Activated naive CD8-positive, alpha-beta T cell treated with anti-CD3 and anti-CD28 coated beads, Interleukin-2, amount 50 U/mL, for 24 hours (primary cell): Measurements from ENCODE around the gene STIL.
"Not testable (repeated sequence)": the region's sequence is repeated elsewhere in the genome, so short reads cannot be mapped to it uniquely, and the experiment has no call there.

Experiments used
- ATAC-seq: fragments of 150-1000 bp; cut with Tn5 transposase; one replicate; pipeline ENCODE4 v1.10.0; 2021
- DNase-seq: peaks from one replicate; pipeline ENCODE4 v3.0.0; 2021
- H3K27ac Mint-ChIP-seq: one replicate; pipeline ENCODE4 v1.8.0; 2021; ENCODE audit warnings: mild to moderate bottlenecking, mixed read lengths
- H3K27me3 Mint-ChIP-seq: one replicate; pipeline ENCODE4 v1.8.0; 2021; ENCODE audit warnings: mixed read lengths
- H3K36me3 Mint-ChIP-seq: one replicate; pipeline ENCODE4 v1.8.0; 2021; ENCODE audit warnings: low read depth, mixed read lengths
- H3K4me1 Mint-ChIP-seq: one replicate; pipeline ENCODE4 v1.8.0; 2021; ENCODE audit warnings: mixed read lengths
- H3K4me3 Mint-ChIP-seq: one replicate; pipeline ENCODE4 v1.8.0; 2021; ENCODE audit warnings: mild to moderate bottlenecking, moderate library complexity, mixed read lengths
- H3K9me3 Mint-ChIP-seq: one replicate; pipeline ENCODE4 v1.8.0; 2021; ENCODE audit warnings: mixed read lengths

Gene STIL

DNA sequence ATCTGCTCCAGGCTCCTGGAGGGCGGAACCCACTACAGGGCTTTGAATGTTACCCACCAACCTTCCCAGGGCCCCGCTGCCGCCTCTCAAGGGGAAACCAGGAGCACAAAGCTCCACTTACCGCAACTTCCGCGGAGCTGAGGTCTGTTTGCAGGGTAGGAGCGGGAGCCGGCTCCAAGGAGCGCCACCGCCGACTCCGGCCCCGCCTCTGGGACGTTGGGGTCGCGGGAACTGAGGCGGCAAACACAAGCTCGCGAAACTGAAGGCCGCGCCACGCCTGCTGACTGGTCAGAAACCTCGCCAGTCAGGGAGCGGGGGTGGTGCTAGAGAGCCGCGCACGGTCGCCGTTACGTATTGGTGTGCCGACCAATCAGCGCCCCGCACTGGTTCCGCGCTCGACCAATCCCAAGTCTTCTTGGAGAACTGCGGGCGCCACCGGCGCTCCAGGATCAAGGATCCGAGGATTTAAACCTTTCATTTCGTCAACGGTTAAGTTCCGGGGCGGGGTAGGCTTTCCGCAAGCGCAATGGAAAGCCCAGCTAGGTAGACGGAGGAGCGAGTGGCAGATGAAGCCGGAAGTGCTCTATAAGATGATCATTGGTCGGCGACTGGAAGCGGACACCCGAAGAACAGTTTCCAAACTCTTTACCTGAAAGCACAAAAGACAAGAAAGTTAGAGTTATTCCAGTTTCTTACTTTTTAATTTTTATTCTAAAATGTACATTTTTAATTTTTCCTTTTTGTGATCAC is at the start of gene STIL:
TSS of gene STIL (minus strand) at position 233 of the 750 bp plus-strand sequence. CDS start 3,828 bp downstream, outside the sequence.
- ATAC-seq (peak; percentile 98), DNase-seq (peak; percentile 97)
- Mint-ChIP-seq H3K4me3 (peak within 1 kb of the TSS; percentile 88), H3K27me3 (peaks cover 2% of the 10 kb centered on the region), H3K9me3 (no peaks in the 10 kb centered on the region), H3K4me1 (peaks cover 15% of the 10 kb centered on the region), H3K36me3 (peaks cover 14% of the 10 kb centered on the region), H3K27ac (peak within 1 kb of the TSS; percentile 93)

DNA sequence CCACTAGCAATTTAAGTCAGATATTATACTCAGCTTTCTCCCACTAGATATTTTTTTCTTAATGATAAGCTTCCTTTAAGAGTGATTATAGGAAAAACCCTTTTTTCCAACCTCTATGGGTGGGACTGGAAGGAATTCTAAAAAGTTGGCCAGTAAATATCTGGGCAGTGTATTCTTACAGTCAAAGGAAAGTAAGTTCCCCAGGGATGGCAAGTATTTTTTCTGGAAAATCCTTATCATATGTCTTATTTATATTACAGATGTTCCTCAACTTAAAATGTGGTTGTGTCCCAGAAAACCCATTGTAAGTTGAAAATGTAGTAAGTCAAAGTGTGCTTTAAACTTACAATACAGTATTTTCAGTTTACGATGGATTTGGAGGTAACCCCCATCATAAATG is 48.9 kb upstream of the STIL start:
- Mint-ChIP-seq H3K27ac (no peak overlapping the region), H3K36me3 (peaks cover 2% of the 10 kb centered on the region), H3K4me1 (peaks cover 3% of the 10 kb centered on the region), H3K9me3 (no peaks in the 10 kb centered on the region), H3K27me3 (no peaks in the 10 kb centered on the region), H3K4me3 (no peak overlapping the region)
- ATAC-seq (no peak), DNase-seq (no peak)

DNA sequence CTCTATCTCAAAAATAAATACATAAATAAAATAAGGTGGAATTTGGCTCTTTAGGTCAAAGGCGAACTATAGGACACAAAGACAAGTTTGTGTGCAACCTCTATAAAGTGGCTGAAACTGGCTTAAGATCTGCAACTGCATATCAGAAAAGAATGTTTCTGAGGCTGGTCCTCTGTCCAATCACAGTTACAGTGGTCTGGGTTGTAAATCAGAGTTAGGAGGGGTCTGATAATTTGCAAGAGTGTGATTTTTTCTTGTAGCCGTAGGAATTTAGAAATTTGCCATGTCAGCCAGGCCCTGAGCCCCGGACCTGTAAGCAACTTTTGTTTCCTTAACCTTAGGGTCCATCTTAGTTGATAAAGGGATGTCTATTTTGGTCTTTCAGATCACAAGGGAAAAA is 47.4 kb upstream of the STIL start:
- H3K27ac Mint-ChIP-seq: no peak overlapping the region
- H3K4me1 Mint-ChIP-seq: peaks cover 3% of the 10 kb centered on the region
- H3K36me3 Mint-ChIP-seq: peaks cover 2% of the 10 kb centered on the region
- ATAC-seq: no peak
- DNase-seq: no peak
- no peak overlapping the region for H3K4me3 Mint-ChIP-seq
- H3K27me3 Mint-ChIP-seq: no peaks in the 10 kb centered on the region
- H3K9me3 Mint-ChIP-seq: no peaks in the 10 kb centered on the region

DNA sequence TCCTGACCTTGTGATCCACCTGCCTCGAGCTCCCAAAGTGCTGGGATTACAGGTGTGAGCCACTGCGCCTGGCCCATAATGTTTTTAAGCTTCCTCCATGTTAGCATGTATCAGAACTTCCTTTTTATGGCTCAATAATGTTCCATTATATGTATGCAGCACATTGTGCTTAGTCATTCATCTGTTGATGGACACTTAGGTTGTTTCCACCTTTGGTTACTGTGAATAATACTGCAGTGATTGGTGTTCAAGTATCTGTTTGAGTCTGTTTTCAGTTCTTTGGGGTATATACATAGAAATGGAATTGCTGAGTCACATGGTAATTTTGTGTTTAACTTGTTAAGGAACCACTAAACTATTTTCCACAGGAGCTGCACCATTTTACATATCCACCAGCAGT is 37.4 kb upstream of the STIL start:
- Mint-ChIP-seq H3K36me3 (peaks cover 25% of the 10 kb centered on the region), H3K9me3 (peaks cover 5% of the 10 kb centered on the region), H3K27ac (peak overlapping the region; percentile 95), H3K4me1 (peaks cover 28% of the 10 kb centered on the region), H3K4me3 (peak overlapping the region; percentile 33), H3K27me3 (no peaks in the 10 kb centered on the region)
- DNase-seq (no peak), ATAC-seq (peak; percentile 96)

DNA sequence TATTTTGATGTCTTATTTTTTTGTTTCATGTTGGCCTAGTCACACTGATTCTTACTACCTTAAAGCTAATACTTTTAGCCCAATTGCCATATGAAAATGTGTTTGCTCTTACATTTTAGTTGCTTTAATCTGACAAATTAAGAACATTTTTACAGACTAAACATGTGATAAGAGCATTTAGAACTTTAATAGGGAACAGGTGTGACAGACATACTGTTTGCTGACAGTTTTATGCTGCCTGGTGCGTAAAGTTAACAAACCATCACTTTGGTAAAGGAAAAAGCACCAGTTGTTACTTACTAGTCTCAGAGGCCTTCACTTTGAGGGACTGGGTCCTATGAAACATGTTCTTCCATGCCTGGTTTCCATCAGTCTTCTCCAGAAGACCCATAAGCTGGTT is 34.3 kb upstream of the STIL start:
- peaks cover 5% of the 10 kb centered on the region for H3K9me3 Mint-ChIP-seq
- peaks cover 33% of the 10 kb centered on the region for H3K36me3 Mint-ChIP-seq
- no peak for ATAC-seq
- H3K27me3 Mint-ChIP-seq: no peaks in the 10 kb centered on the region
- H3K27ac Mint-ChIP-seq: no peak overlapping the region
- DNase-seq: no peak
- H3K4me3 Mint-ChIP-seq: no peak overlapping the region
- peaks cover 28% of the 10 kb centered on the region for H3K4me1 Mint-ChIP-seq

DNA sequence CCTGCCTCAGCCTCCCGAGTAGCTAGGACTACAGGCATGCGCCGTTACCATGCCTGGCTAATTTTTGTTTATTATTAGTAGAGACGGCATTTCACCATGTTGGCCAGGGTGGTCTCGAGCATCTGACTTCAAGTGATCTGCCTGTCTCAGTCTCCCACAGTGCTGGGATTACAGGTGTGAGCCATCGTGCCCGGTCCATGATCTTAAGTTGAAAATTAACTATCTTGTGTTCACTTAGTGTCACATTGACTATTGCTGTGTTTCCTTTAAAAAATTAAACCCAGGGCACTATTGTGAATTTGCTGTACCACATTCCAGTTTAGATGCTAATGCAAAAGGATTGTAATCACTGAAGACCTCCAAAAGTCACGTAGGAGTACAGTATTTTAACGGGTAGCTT is 33.8 kb upstream of the STIL start:
- H3K36me3 Mint-ChIP-seq: peaks cover 33% of the 10 kb centered on the region

DNA sequence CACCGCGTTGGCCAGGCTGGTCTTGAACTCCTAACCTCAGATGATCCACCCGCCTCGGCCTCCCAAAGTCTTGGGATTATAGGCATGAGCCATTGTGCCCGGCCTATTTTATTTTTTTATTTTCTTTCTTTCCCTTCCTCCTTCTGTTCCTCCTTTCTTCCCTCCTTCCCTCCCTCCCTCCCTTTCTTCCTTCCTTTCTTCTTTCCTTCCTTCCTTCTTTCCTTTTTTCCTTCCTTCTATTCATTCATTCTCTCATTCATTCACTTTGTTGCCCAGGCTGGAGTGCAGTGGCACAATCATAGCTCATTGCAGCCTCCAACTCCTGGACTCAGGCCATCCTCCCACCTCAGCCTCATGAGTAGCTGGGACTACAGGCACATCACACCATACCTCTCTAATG is 33.0 kb upstream of the STIL start:
- Mint-ChIP-seq H3K4me1 (peaks cover 25% of the 10 kb centered on the region), H3K36me3 (peaks cover 33% of the 10 kb centered on the region)
- not testable (repeated sequence) for H3K27me3 Mint-ChIP-seq, H3K4me3 Mint-ChIP-seq, H3K9me3 Mint-ChIP-seq, DNase-seq, H3K27ac Mint-ChIP-seq, ATAC-seq

More for the DNA sequence above, 33.8 kb upstream of the STIL start:
- H3K27me3 Mint-ChIP-seq: no peaks in the 10 kb centered on the region
- DNase-seq (no peak), ATAC-seq (no peak)
- H3K4me1 Mint-ChIP-seq: peaks cover 28% of the 10 kb centered on the region
- peaks cover 5% of the 10 kb centered on the region for H3K9me3 Mint-ChIP-seq
- no peak overlapping the region for H3K4me3 Mint-ChIP-seq
- H3K27ac Mint-ChIP-seq: no peak overlapping the region

DNA sequence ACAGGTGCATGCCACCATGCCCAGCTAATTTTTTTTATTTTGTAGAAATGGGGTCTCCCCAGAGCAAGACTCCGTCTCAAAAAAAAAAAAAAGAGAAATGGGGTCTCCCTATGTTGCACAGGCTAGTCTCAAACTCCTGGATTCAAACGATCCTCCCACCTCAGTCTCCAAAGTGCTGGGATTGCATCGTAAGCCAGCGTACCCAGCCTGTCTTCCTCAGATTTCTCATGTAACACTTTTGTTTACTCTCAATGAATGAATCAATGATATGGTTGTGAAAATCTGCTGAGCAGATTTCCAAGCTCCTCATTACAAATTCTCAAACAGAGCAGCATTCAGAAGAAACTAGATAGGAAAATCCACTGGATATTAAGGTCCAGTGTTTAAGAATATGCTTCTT is 26.3 kb upstream of the STIL start:
- H3K27me3 Mint-ChIP-seq: no peaks in the 10 kb centered on the region
- H3K4me3 Mint-ChIP-seq: no peak overlapping the region
- H3K27ac Mint-ChIP-seq: no peak overlapping the region
- H3K36me3 Mint-ChIP-seq: peaks cover 23% of the 10 kb centered on the region
- ATAC-seq: no peak
- H3K9me3 Mint-ChIP-seq: no peaks in the 10 kb centered on the region
- DNase-seq: no peak
- H3K4me1 Mint-ChIP-seq: peaks cover 15% of the 10 kb centered on the region

DNA sequence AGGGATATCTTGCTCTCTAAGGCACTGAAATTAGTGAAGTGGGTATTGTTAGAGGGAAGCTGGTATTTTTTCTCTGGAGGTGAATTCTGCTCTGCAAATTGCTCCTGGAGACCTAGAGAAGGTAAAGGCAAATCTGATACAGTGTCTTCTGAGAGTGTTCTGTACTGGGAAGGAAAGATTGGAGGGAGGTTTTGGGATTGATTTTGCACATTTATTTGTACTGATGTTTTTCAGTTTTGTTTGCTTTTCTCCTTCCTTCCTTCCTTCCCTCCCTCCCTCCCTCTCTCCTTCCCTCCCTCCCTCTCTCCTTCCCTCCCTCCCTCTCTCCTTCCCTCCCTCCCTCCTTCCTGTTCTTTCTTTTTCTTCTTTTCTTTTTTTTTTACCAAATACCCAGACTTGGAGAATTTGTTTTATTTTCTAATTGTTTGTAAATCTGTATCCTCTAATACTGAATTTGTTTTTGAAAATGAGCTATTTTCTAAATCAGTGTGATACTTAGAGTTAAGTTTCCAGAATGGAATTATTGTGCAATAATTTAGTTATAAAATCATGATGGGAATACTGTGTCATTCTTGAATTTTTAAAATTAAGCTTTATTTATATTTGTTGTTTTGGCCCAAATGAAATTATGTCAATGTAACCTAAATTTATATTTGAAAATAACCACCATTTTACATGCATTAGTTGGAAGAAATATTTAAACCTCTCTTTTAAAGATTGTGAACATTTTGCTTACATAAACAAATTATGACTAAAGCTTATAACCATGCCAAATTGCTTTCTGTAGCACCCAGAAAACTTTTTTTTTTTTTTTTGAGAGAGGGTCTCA is 24.5 kb upstream of the STIL start:
- H3K27ac Mint-ChIP-seq: no peak overlapping the region

DNA sequence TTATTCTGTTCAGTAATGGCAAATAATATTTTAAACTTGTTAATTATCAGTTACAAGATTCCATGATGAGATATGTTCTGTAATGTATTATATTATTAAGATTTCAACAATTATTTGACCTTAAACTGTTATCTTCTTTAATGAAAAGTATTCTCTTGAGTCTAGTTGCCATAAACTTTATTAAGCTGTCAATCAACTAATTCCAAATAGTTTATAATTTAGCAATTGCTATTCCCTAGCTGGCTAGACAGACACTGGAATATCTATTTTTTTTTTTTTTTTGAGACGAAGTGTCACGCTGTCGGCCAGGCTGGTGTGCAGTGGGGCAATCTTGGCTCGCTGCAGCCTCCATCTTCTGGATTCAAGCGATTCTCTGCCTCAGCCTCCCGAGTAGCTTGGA is 23.4 kb upstream of the STIL start:
- no peaks in the 10 kb centered on the region for H3K27me3 Mint-ChIP-seq
- no peak for DNase-seq
- no peak for ATAC-seq
- H3K4me1 Mint-ChIP-seq: peaks cover 23% of the 10 kb centered on the region
- no peak overlapping the region for H3K4me3 Mint-ChIP-seq
- no peaks in the 10 kb centered on the region for H3K9me3 Mint-ChIP-seq
- no peak overlapping the region for H3K27ac Mint-ChIP-seq
- H3K36me3 Mint-ChIP-seq: peaks cover 12% of the 10 kb centered on the region

More for the DNA sequence above, 24.5 kb upstream of the STIL start:
- ATAC-seq (no peak), DNase-seq (no peak)
- peaks cover 23% of the 10 kb centered on the region for H3K4me1 Mint-ChIP-seq
- peaks cover 15% of the 10 kb centered on the region for H3K36me3 Mint-ChIP-seq
- H3K27me3 Mint-ChIP-seq: no peaks in the 10 kb centered on the region
- no peaks in the 10 kb centered on the region for H3K9me3 Mint-ChIP-seq
- H3K4me3 Mint-ChIP-seq: no peak overlapping the region

DNA sequence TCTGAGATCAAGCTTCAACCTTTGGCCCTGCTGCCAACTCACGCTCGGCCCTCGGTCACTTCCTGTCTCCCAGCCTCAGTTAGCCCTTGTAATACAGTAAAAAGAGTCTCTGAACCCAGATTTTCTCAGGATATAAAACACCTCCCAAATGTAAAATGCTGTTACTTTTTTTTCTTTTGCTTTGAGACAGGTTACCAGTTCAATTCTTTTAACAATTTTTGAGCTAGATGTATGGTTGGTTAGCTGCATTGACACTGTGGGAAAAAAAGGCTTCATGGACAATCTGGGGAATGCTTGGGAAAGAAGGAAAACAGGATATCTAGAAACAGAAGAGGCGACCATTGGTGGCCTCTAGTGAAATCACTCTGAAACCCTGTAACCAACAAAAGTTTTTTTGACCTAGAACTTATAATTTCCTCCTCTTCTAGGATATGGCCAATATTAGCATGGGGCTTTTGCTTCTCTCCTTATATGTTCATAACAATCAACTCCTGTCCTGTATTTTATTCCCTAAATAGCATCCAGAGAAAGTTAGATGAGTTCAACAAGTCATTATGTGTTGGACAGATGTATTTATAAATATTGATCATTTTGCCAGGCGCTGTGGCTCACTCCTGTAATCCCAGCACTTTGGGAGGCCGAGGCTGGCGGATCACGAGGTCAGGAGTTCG is 21.0 kb upstream of the STIL start:
- Mint-ChIP-seq H3K4me3 (no peak overlapping the region), H3K27me3 (no peaks in the 10 kb centered on the region), H3K9me3 (no peaks in the 10 kb centered on the region), H3K27ac (peak overlapping the region; percentile 96), H3K4me1 (peaks cover 20% of the 10 kb centered on the region), H3K36me3 (peaks cover 3% of the 10 kb centered on the region)
- DNase-seq (no peak), ATAC-seq (no peak)

DNA sequence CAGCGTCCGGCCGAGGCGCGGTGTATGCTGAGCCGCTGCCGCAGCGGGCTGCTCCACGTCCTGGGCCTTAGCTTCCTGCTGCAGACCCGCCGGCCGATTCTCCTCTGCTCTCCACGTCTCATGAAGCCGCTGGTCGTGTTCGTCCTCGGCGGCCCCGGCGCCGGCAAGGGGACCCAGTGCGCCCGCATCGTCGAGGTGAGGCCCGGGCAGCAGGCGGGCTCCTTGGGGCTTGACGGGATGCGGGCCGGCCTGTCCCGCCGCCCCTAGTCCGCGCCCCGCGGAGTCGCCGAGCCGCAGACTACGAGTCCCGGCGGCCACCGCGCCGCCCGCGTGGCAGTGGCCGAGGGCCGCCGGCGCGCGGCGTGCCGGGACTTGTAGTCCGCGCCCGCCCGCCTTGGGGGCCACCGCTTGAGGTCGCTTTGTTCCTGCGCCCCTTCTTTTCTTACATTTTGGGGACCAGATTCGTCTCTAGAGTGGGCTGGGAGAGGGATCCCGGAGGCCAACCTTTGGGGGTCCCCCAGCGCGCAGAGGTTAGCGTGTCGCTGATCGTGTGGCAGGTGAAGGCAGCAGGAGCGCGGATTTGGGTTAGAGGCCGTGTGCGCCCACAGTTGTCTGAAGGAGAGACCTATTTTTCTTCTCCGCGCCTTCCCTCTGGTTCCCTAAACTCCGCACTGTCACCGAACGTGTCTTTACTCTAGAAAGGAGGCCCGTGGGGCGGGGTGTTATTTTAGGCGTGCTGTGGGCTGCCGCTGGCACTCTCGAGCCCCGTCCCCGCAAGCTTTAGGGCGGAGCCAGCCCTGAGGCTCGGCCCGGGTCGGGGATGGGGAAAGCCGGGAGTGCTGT is 20.2 kb upstream of the STIL start:
- Mint-ChIP-seq H3K4me1 (peaks cover 20% of the 10 kb centered on the region), H3K27me3 (no peaks in the 10 kb centered on the region), H3K4me3 (no peak overlapping the region), H3K27ac (peak overlapping the region; percentile 96), H3K36me3 (peaks cover under 1% of the 10 kb centered on the region), H3K9me3 (no peaks in the 10 kb centered on the region)
- ATAC-seq (peak; percentile 92), DNase-seq (peak; percentile 76)

DNA sequence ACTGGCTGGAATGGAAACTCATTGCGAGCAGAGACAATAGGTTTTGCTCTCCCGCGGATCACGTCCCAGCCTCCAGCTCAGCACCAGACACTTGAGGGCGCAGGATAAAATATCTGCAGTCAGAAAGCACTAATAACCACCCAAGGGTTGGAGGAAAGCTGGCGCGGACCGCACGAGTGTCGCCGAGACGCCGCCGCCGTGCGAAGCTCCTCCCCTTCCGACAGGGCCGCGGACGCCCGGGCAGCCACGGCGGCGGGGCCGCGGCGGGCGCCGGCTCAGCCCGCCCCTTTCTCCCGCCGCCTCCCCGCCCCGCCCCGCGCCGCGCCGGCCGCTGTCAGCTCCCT is 19.6 kb upstream of the STIL start, which contains the start of gene CMPK1:
TSS of gene CMPK1 (plus strand) at position 213 of the 344 bp plus-strand sequence. CDS start 156 bp downstream, outside the sequence.
- ATAC-seq (peak; percentile 79), DNase-seq (peak; percentile 81)
- Mint-ChIP-seq H3K27me3 (no peaks in the 10 kb centered on the region), H3K36me3 (no peaks in the 10 kb centered on the region), H3K4me1 (peaks cover 20% of the 10 kb centered on the region), H3K27ac (peak within 1 kb of the TSS; percentile 96), H3K9me3 (no peaks in the 10 kb centered on the region), H3K4me3 (no peak within 1 kb of the TSS)
